Peyer's patch (tissue), 4 donors: Measurements from ENCODE around the gene PACSIN2.

Source experiments
- POLR2A ChIP-seq, 2 donors: fragments of 450-650 bp; IDR thresholded peaks; one replicate each; pipeline ENCODE4 v1.5.1; 2017; ENCODE audit warnings: antibody characterized with exemption in 2 of 2, mild to moderate bottlenecking in 2 of 2, moderate library complexity in 2 of 2
- TF ChIP-seq, protein P1 (sequence below), 6 experiments: fragments of 450-650 bp in 4 of 6; fragments of 200-600 bp in 2 of 6; sonication (generic) in 1 of 6; IDR thresholded peaks; one replicate each; pipeline ENCODE4 v1.5.1; 2017 to 2019; ENCODE audit warnings: antibody characterized with exemption in 6 of 6, mild to moderate bottlenecking in 3 of 6, moderate library complexity in 1 of 6

DNA sequence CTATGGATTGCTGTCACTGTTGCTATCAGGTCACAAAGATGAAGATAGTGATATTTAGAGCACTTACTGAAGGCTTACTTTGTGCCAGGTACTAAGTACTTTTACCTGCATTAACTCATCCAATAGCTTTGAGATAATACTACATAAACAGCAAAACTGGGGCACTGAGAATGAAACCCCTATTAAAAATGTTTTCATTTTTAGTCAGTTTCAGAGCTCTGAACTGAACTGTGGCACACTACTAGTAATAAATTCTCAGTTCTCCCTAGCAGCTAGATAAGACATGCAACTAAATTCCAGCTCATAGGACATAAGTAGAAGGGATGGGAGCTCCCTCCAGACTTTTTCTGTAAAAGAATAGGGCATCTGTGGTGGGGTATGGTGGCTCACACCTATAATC is 181.8 kb downstream of the PACSIN2 start:
- TF ChIP-seq, protein P1, sequence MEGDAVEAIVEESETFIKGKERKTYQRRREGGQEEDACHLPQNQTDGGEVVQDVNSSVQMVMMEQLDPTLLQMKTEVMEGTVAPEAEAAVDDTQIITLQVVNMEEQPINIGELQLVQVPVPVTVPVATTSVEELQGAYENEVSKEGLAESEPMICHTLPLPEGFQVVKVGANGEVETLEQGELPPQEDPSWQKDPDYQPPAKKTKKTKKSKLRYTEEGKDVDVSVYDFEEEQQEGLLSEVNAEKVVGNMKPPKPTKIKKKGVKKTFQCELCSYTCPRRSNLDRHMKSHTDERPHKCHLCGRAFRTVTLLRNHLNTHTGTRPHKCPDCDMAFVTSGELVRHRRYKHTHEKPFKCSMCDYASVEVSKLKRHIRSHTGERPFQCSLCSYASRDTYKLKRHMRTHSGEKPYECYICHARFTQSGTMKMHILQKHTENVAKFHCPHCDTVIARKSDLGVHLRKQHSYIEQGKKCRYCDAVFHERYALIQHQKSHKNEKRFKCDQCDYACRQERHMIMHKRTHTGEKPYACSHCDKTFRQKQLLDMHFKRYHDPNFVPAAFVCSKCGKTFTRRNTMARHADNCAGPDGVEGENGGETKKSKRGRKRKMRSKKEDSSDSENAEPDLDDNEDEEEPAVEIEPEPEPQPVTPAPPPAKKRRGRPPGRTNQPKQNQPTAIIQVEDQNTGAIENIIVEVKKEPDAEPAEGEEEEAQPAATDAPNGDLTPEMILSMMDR (IDR thresholded peaks at IDR 0.05) = no peak
- TF ChIP-seq POLR2A (IDR thresholded peaks at IDR 0.05) = no peak
